Chondrocyte (in vitro differentiated cells): ENCODE measurements around the gene MBD3. TPM values are rescaled to one million over a fixed set of nuclear protein-coding genes. Genes with fewer than 3 reads are reported as not detected.
A peak's percentile ranks its signal among the peaks of the same experiment; 100 is the strongest.

Experiments
- DNase-seq: peaks from one replicate; pipeline ENCODE4 v3.0.0; 2021; ENCODE audit warnings: mixed read lengths, low spot score
- H3K27ac Mint-ChIP-seq: one replicate; pipeline ENCODE4 v1.8.0; 2021; ENCODE audit warnings: mild to moderate bottlenecking, moderate library complexity, mixed read lengths; ENCODE audit not compliant: unreplicated experiment
- H3K27me3 Mint-ChIP-seq: 2 replicates; pipeline ENCODE4 v1.8.0; 2021; ENCODE audit warnings: low read depth, mixed read lengths
- H3K36me3 Mint-ChIP-seq: 2 replicates; pipeline ENCODE4 v1.8.0; 2021; ENCODE audit warnings: low read depth, mixed read lengths
- H3K4me1 Mint-ChIP-seq: 2 replicates; pipeline ENCODE4 v1.8.0; 2021; ENCODE audit warnings: low read depth, mild to moderate bottlenecking, mixed read lengths
- H3K4me3 Mint-ChIP-seq: one replicate; pipeline ENCODE4 v1.8.0; 2021; ENCODE audit warnings: mild to moderate bottlenecking, moderate library complexity, mixed read lengths; ENCODE audit not compliant: unreplicated experiment
- H3K9me3 Mint-ChIP-seq: 2 replicates; pipeline ENCODE4 v1.8.0; 2021; ENCODE audit warnings: low read depth, mixed read lengths
- CTCF ChIP-seq: fragments of 200-600 bp; sonication (generic); IDR thresholded peaks from 2 replicates; pipeline ENCODE4 v1.5.0; 2021; ENCODE audit warnings: antibody characterized with exemption, mild to moderate bottlenecking, moderate library complexity
- total RNA-seq: library from RNA; stranded (reverse); gene quantifications from 3 replicates; pipeline ENCODE4 v1.2.1, GENCODE V29; 2021

The MBD3 gene
- total RNA-seq, 1 donor from 2014 or later = 83.6 TPM

- Mint-ChIP-seq H3K9me3 (no peaks in the 10 kb centered on the region), H3K4me1 (peaks cover 7% of the 10 kb centered on the region), H3K27me3 (no peaks in the 10 kb centered on the region), H3K36me3 (peaks cover 5% of the 10 kb centered on the region), H3K4me3 (no peak overlapping the region), H3K27ac (no peak overlapping the region)
- TF ChIP-seq CTCF = no peak
- DNase-seq = no peak
These were observed 18.1 kb downstream of the MBD3 start for GRCh38 chr19:1574354-1575136.

- peaks cover 3% of the 10 kb centered on the region for H3K36me3 Mint-ChIP-seq
- H3K4me3 Mint-ChIP-seq = no peak overlapping the region
- no peaks in the 10 kb centered on the region for H3K27me3 Mint-ChIP-seq
- no peak for TF ChIP-seq CTCF
- no peaks in the 10 kb centered on the region for H3K9me3 Mint-ChIP-seq
- H3K27ac Mint-ChIP-seq = no peak overlapping the region
- DNase-seq = no peak
- peaks cover 7% of the 10 kb centered on the region for H3K4me1 Mint-ChIP-seq
These were observed 19.9 kb downstream of the MBD3 start for GRCh38 chr19:1572795-1573194.

- H3K9me3 Mint-ChIP-seq = no peaks in the 10 kb centered on the region
- H3K27ac Mint-ChIP-seq = no peak overlapping the region
- H3K4me3 Mint-ChIP-seq = no peak overlapping the region
These were observed 21.3 kb downstream of the MBD3 start for GRCh38 chr19:1571358-1571757.

GRCh38 chr19:1570836-1571235 is 21.8 kb downstream of the MBD3 start:
- Mint-ChIP-seq H3K9me3 (no peaks in the 10 kb centered on the region), H3K4me3 (no peak overlapping the region), H3K27me3 (no peaks in the 10 kb centered on the region), H3K36me3 (peaks cover 1% of the 10 kb centered on the region), H3K27ac (no peak overlapping the region), H3K4me1 (peaks cover 7% of the 10 kb centered on the region)
- no peak for DNase-seq
- no peak for TF ChIP-seq CTCF

More at GRCh38 chr19:1571358-1571757, 21.3 kb downstream of the MBD3 start:
- Mint-ChIP-seq H3K4me1 (peaks cover 7% of the 10 kb centered on the region), H3K36me3 (peaks cover 3% of the 10 kb centered on the region), H3K27me3 (no peaks in the 10 kb centered on the region)
- DNase-seq = no peak
- TF ChIP-seq CTCF = no peak

GRCh38 chr19:1569997-1570396 is 22.7 kb downstream of the MBD3 start:
- peaks cover 13% of the 10 kb centered on the region for H3K4me1 Mint-ChIP-seq

More at GRCh38 chr19:1569997-1570396, 22.7 kb downstream of the MBD3 start:
- Mint-ChIP-seq H3K36me3 (no peaks in the 10 kb centered on the region), H3K27ac (peak overlapping the region; percentile 55), H3K9me3 (no peaks in the 10 kb centered on the region), H3K4me3 (peak overlapping the region; percentile 42), H3K27me3 (no peaks in the 10 kb centered on the region)
- no peak for TF ChIP-seq CTCF
- DNase-seq = no peak
